Heart left ventricle (tissue), 13 donors: ENCODE measurements around the gene IGDCC3.

ENCODE experiments used
- CTCF ChIP-seq, 12 donors: fragments of 200-600 bp; sonication (generic) in 4 of 12; IDR thresholded peaks; one replicate each; pipeline versions ENCODE4 v1.5.0 to v1.8.0; 2018 to 2022; ENCODE audit warnings: antibody characterized with exemption in 12 of 12, mild to moderate bottlenecking in 5 of 12
- POLR2A ChIP-seq, 2 donors: fragments of 450-650 bp; IDR thresholded peaks; one replicate each; pipeline ENCODE4 v1.6.1; 2017; ENCODE audit warnings: antibody characterized with exemption in 2 of 2, mild to moderate bottlenecking in 2 of 2, moderate library complexity in 2 of 2
- donor health status: ischemic (EF 13 %, LVEDD 7.1; RV severe dilation, severe dysfunction).
- donor health status: DM: no; HTN: yes; CAD: no.
- donor health status: DM: no; HTN: no; CAD: no.
- donor health status: ischemic (EF 25% LVEDD 6.9; RV normal size, moderate dysfunction).
- donor health status: ischemic (EF 25% LVEDD 5.7; RV mildly dilated, moderate dysfunction).
- donor health status: ischemic (EF 35%, LVEDD 5.7; RV mildly dilated, moderate dysfunction).
- donor health status: nonischemic (EF 11% LVEDD 7.7; RV severe dilation, severe dysfunction).
- donor health status: DM: yes; HTN: yes; CAD: no.
- donor health status: PGD.
- donor health status: ischemic (EF 29% LVEDD 5.4; RV normal size, mild dysfunction).
- donor health status: nonischemic (EF 23%, LVEDD 6.1; RV moderate dilation, normal function).

- TF ChIP-seq POLR2A (IDR thresholded peaks at IDR 0.05) (no peak), CTCF (IDR thresholded peaks at IDR 0.05) (no peak)
Observed at GRCh38 chr15:65338366-65338765, 39.4 kb downstream of the IGDCC3 start.
